KOPT-K1 (cell line): ENCODE measurements around the gene CLEC18A.

Experiments
- H3K27ac ChIP-seq: fragments of 200-600 bp; sonication (generic); 2 replicates; pipeline ENCODE4 v1.5.1; 2016; ENCODE audit warnings: antibody characterized with exemption, mild to moderate bottlenecking, low read depth, low read length; ENCODE audit not compliant: poor library complexity, severe bottlenecking
- H3K36me3 ChIP-seq: fragments of 200-600 bp; sonication (generic); 2 replicates; pipeline ENCODE4 v1.5.1; 2017; ENCODE audit warnings: antibody characterized with exemption, mild to moderate bottlenecking, low read length, moderate library complexity; ENCODE audit not compliant: insufficient read depth
- H3K9me3 ChIP-seq: fragments of 200-600 bp; sonication (generic); 2 replicates; pipeline ENCODE4 v1.5.1; 2017; ENCODE audit warnings: antibody characterized with exemption, low read length, mild to moderate bottlenecking; ENCODE audit not compliant: insufficient read depth, poor library complexity, severe bottlenecking

CLEC18A gene

DNA sequence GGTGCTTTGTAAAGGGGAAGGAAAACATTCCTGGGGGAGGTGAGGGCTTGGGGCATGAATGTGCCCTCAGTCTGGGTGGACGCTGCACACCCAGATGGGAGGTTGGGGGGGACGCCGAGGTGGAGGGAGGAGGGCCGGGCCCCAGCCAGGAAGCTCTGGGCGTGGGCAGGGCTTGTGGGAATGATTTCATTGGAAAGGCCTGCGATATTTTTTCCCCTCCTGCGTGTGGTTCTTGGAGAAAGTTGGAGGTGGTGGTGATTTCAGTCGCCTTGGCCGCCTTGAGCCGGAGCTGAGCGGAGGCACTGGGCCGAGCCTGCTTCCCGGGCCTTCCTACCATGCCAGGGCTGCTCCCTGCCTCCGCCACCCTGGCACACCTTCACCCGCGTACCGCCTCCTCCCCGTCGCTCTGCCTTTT lies 26.4 kb upstream of the CLEC18A start:
- Histone ChIP-seq H3K36me3 (no peaks in the 10 kb centered on the region), H3K9me3 (no peaks in the 10 kb centered on the region), H3K27ac (no peak overlapping the region)

GRCh38 chr16:69925311-69925710 lies 25.8 kb upstream of the CLEC18A start:
- no peak overlapping the region for H3K27ac ChIP-seq

GRCh38 chr16:69926241-69926640 lies 24.9 kb upstream of the CLEC18A start:
- no peaks in the 10 kb centered on the region for H3K36me3 ChIP-seq
- H3K27ac ChIP-seq: no peak overlapping the region
- no peaks in the 10 kb centered on the region for H3K9me3 ChIP-seq

More at GRCh38 chr16:69925311-69925710, 25.8 kb upstream of the CLEC18A start:
- Histone ChIP-seq H3K36me3 (no peaks in the 10 kb centered on the region), H3K9me3 (no peaks in the 10 kb centered on the region)

DNA sequence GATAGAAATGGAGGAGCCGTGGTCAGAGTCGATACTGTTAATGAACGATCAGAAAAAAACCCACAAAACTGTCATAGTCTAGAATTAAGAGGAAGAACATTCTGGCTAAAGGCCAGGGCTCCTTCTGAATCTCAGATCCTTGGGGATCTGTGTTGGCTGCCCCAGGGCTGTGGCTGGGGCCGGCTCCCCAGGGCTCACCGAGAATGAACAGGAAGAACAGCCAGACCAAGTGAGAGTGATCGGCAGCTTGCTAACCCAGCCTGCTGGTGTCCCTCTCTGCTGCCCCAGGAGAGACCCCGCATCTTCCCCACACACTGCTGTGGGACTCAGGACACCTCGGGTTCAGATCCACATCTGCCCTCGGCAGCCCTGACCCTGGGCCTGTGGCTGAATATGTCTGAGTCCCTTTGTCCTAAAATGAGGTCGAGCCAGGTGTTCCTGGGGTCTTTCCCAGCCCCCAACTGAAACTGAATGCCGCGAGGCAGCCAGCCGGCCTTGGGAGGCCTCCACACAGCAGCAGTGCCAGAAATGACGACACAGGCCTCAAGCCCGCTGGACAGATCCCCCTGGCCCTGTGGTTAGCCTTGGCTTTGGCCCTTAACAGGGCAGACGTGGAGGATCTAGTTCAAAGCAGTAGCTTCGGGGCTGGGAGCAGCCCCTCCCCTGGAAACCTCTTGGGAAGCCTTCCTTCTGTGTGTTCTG lies 23.9 kb upstream of the CLEC18A start:
- Histone ChIP-seq H3K36me3 (0 out of 2 replicates have a peak, but pooled peaks cover under 1% of the 10 kb centered on the region), H3K9me3 (no peaks in the 10 kb centered on the region), H3K27ac (no peak overlapping the region)

- H3K27ac ChIP-seq: no peak overlapping the region
- no peaks in the 10 kb centered on the region for H3K9me3 ChIP-seq
- H3K36me3 ChIP-seq: peaks cover 16% of the 10 kb centered on the region
These were observed 22.2 kb upstream of the CLEC18A start for GRCh38 chr16:69928856-69929400.

GRCh38 chr16:69929480-69929879 lies 21.7 kb upstream of the CLEC18A start:
- H3K36me3 ChIP-seq: peaks cover 16% of the 10 kb centered on the region
- no peaks in the 10 kb centered on the region for H3K9me3 ChIP-seq
- H3K27ac ChIP-seq: no peak overlapping the region

GRCh38 chr16:69930117-69930776 lies 20.9 kb upstream of the CLEC18A start:
- Histone ChIP-seq H3K27ac (no peak overlapping the region), H3K9me3 (no peaks in the 10 kb centered on the region), H3K36me3 (peaks cover 16% of the 10 kb centered on the region)

GRCh38 chr16:69931631-69932030 lies 19.5 kb upstream of the CLEC18A start:
- H3K27ac ChIP-seq: no peak overlapping the region
- H3K36me3 ChIP-seq: peaks cover 27% of the 10 kb centered on the region
- no peaks in the 10 kb centered on the region for H3K9me3 ChIP-seq

- peaks cover 33% of the 10 kb centered on the region for H3K36me3 ChIP-seq
- H3K27ac ChIP-seq: no peak overlapping the region
- no peaks in the 10 kb centered on the region for H3K9me3 ChIP-seq
These were observed 18.9 kb upstream of the CLEC18A start for GRCh38 chr16:69932228-69932627.

GRCh38 chr16:69932691-69933392 lies 18.3 kb upstream of the CLEC18A start:
- H3K9me3 ChIP-seq: no peaks in the 10 kb centered on the region
- no peak overlapping the region for H3K27ac ChIP-seq
- H3K36me3 ChIP-seq: peaks cover 38% of the 10 kb centered on the region

- Histone ChIP-seq H3K27ac (no peak overlapping the region), H3K9me3 (no peaks in the 10 kb centered on the region), H3K36me3 (peaks cover 47% of the 10 kb centered on the region)
These were observed 17.1 kb upstream of the CLEC18A start for GRCh38 chr16:69934044-69934443.

GRCh38 chr16:69934751-69935150 lies 16.4 kb upstream of the CLEC18A start:
- Histone ChIP-seq H3K36me3 (peaks cover 54% of the 10 kb centered on the region), H3K9me3 (no peaks in the 10 kb centered on the region), H3K27ac (no peak overlapping the region)

DNA sequence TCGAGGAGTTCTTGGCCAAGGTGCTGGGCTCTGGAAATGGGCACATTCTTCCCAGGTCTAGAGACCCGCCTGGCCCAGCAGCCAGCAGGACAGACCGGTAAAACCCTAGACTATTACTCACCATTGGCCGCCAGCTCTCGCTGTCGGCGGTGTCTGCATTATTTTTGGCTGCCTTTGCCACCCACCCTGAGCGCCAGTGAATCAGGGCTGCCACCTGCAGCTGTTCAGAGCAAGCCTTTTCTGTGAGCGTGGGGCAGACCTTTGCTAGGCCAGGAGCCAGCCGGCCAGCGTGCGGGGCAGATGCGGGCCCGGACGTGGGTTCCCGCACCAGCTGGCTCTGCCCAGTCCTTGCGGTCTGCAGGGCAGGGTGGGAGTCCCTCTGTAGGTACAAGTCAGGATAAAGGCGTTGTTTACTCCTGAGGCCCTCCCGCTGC lies 15.8 kb upstream of the CLEC18A start:
- H3K9me3 ChIP-seq: no peaks in the 10 kb centered on the region
- H3K27ac ChIP-seq: no peak overlapping the region
- peaks cover 60% of the 10 kb centered on the region for H3K36me3 ChIP-seq

GRCh38 chr16:69935740-69936139 lies 15.4 kb upstream of the CLEC18A start:
- H3K36me3 ChIP-seq: peaks cover 64% of the 10 kb centered on the region
- H3K27ac ChIP-seq: no peak overlapping the region
- no peaks in the 10 kb centered on the region for H3K9me3 ChIP-seq

GRCh38 chr16:69936252-69936651 lies 14.9 kb upstream of the CLEC18A start:
- H3K36me3 ChIP-seq: peaks cover 64% of the 10 kb centered on the region
- H3K27ac ChIP-seq: no peak overlapping the region
- no peaks in the 10 kb centered on the region for H3K9me3 ChIP-seq
